HEK293T (cell line): ENCODE data around the gene ANKRD33B.

ENCODE experiments used
- ARNT ChIP-seq: fragments of 450-650 bp; IDR thresholded peaks from 2 replicates; pipeline ENCODE4 v1.6.1; 2017; ENCODE audit warnings: mild to moderate bottlenecking
- BHLHE40 ChIP-seq: fragments of 450-650 bp; IDR thresholded peaks from 2 replicates; pipeline ENCODE4 v1.6.1; 2016; ENCODE audit warnings: mild to moderate bottlenecking, moderate library complexity, borderline replicate concordance
- ELF4 ChIP-seq: fragments of 450-650 bp; IDR thresholded peaks from 2 replicates; pipeline ENCODE4 v1.6.1; 2017; ENCODE audit warnings: antibody characterized with exemption
- FOXA1 ChIP-seq: fragments of 450-650 bp; IDR thresholded peaks from 2 replicates; pipeline ENCODE4 v1.6.1; 2016; ENCODE audit warnings: mild to moderate bottlenecking
- FOXK2 ChIP-seq: fragments of 450-650 bp; IDR thresholded peaks from 2 replicates; pipeline ENCODE4 v1.6.1; 2016; ENCODE audit warnings: mild to moderate bottlenecking
- FOXM1 ChIP-seq: fragments of 450-650 bp; IDR thresholded peaks from 2 replicates; pipeline ENCODE4 v1.6.1; 2017; ENCODE audit warnings: mild to moderate bottlenecking, borderline replicate concordance
- HDGF ChIP-seq: fragments of 450-650 bp; IDR thresholded peaks from 2 replicates; pipeline ENCODE4 v1.6.1; 2017; ENCODE audit warnings: antibody characterized with exemption, borderline replicate concordance
- L3MBTL2 ChIP-seq: fragments of 450-650 bp; conservative IDR thresholded peaks from 2 replicates; pipeline ENCODE4 v1.6.1; 2016; ENCODE audit warnings: mild to moderate bottlenecking
- LEF1 ChIP-seq: fragments of 450-650 bp; IDR thresholded peaks from 2 replicates; pipeline ENCODE4 v1.6.1; 2017; ENCODE audit warnings: mild to moderate bottlenecking, borderline replicate concordance
- SP1 ChIP-seq: fragments of 450-650 bp; IDR thresholded peaks from 2 replicates; pipeline ENCODE4 v1.6.1; 2017
- SUZ12 ChIP-seq: fragments of 450-650 bp; IDR thresholded peaks from 2 replicates; pipeline ENCODE4 v1.6.1; 2016; ENCODE audit warnings: mild to moderate bottlenecking
- TARDBP ChIP-seq: fragments of 450-650 bp; IDR thresholded peaks from 2 replicates; pipeline ENCODE4 v1.6.1; 2016
- ZNF384 ChIP-seq: fragments of 450-650 bp; IDR thresholded peaks from 2 replicates; pipeline ENCODE4 v1.6.1; 2016

- no peak for TF ChIP-seq SP1
- no peak for TF ChIP-seq SUZ12
- no peak for TF ChIP-seq FOXM1
- TF ChIP-seq ELF4, result no peak
- TF ChIP-seq LEF1, result no peak
- TF ChIP-seq FOXA1, result no peak
- TF ChIP-seq TARDBP, result no peak
- no peak for TF ChIP-seq ARNT
- no peak for TF ChIP-seq L3MBTL2
- TF ChIP-seq ZNF384, result no peak
- TF ChIP-seq HDGF, result no peak
- no peak for TF ChIP-seq BHLHE40
- TF ChIP-seq FOXK2, result no peak
Measured at GRCh38 chr5:10702040-10702629, 138.3 kb downstream of the ANKRD33B start.
